HG03196 (cell line): ENCODE results near the gene FAM229A.
"Not testable (repeated sequence)": the region's sequence is repeated elsewhere in the genome, so short reads cannot be mapped to it uniquely, and the experiment has no call there.

Source experiments
- ATAC-seq: cut with Tn5 transposase; IDR thresholded peaks from one replicate; pipeline ENCODE4 v1.9.1; 2021; ENCODE audit not compliant: unreplicated experiment

Gene FAM229A

GRCh38 chr1:32377541-32378220 is 15.4 kb upstream of the FAM229A start:
- no peak for ATAC-seq

- ATAC-seq: no peak
Observed at GRCh38 chr1:32376199-32376598, 13.9 kb upstream of the FAM229A start.

GRCh38 chr1:32373996-32374592 is 11.8 kb upstream of the FAM229A start:
- no peak for ATAC-seq

GRCh38 chr1:32372149-32372756 is 10.0 kb upstream of the FAM229A start:
- no peak for ATAC-seq

- ATAC-seq: no peak
Observed at GRCh38 chr1:32367912-32368635, 5.8 kb upstream of the FAM229A start.

GRCh38 chr1:32365445-32365844 is 3.2 kb upstream of the FAM229A start:
- ATAC-seq: no peak

- no peak for ATAC-seq
Observed at GRCh38 chr1:32364836-32365235, 2.6 kb upstream of the FAM229A start.

- no peak for ATAC-seq
Observed at GRCh38 chr1:32363713-32364112, 1.4 kb upstream of the FAM229A start.

GRCh38 chr1:32361674-32362473 is 411 bp downstream of the FAM229A start:
- ATAC-seq: no peak

- no peak for ATAC-seq
Observed at GRCh38 chr1:32361308-32361673, 994 bp downstream of the FAM229A start.

- ATAC-seq: no peak
Observed at GRCh38 chr1:32358435-32358834, 3.9 kb downstream of the FAM229A start.

- no peak for ATAC-seq
Observed at GRCh38 chr1:32357614-32358013, 4.7 kb downstream of the FAM229A start.

GRCh38 chr1:32356478-32356877 is 5.8 kb downstream of the FAM229A start:
- ATAC-seq: no peak

- not testable (repeated sequence) for ATAC-seq
Observed at GRCh38 chr1:32355778-32356177, 6.5 kb downstream of the FAM229A start.

GRCh38 chr1:32353886-32354570 is 8.3 kb downstream of the FAM229A start:
- no peak for ATAC-seq

GRCh38 chr1:32353431-32353830 is 8.9 kb downstream of the FAM229A start:
- ATAC-seq: no peak

- no peak for ATAC-seq
Observed at GRCh38 chr1:32352831-32353383, 9.4 kb downstream of the FAM229A start.

GRCh38 chr1:32352239-32352745 is 10.0 kb downstream of the FAM229A start:
- no peak for ATAC-seq

GRCh38 chr1:32351399-32352238 is 10.7 kb downstream of the FAM229A start:
- ATAC-seq: peak; percentile 78
